Measurements from ENCODE around the gene ZNF584.
"Not testable (repeated sequence)": the region's sequence is repeated elsewhere in the genome, so short reads cannot be mapped to it uniquely, and the experiment has no call there.

ZNF584 gene

DNA sequence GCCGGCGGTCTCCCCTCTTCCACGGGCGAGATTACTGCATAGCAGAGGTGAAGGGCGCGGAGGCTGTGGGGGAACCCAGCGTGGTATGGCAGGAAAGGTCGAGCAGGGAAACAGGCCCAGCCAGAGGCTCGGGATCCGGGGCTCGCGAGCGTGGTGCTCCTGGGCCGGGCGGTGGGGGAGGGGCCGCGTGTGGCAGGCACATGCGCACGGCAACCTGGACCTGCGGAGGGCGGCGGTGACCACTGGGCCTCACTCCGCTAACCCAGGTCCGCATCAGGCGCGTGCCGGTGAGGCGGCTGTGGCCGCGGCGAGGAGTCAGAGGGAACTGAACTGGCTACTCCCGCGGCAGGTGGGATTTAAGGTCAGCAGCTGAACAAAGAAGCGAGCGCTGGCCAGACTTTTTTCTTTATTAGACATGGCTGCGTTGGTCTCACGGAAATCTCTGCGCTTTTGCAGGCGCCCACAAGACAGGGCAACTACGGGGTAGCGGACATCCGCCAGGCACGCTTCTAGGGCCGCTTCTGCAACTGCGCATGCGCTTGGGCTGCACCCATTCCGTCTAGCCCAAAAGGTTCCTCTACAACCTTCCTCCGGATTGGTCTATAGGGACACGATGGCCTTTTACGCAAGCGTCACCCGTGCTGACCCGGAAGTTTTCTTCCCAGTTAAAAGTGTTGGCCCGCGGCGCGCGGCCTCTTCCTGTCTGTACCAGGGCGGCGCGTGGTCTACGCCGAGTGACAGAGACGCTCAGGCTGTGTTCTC, 21.7 kb upstream of the ZNF584 start, which contains the start of gene RPS5:
RPS5 (plus strand) TSS at position 694 of the 762 bp plus-strand sequence. CDS start 869 bp downstream, outside the sequence.
- peak; percentile 99 for DNase-seq

DNA sequence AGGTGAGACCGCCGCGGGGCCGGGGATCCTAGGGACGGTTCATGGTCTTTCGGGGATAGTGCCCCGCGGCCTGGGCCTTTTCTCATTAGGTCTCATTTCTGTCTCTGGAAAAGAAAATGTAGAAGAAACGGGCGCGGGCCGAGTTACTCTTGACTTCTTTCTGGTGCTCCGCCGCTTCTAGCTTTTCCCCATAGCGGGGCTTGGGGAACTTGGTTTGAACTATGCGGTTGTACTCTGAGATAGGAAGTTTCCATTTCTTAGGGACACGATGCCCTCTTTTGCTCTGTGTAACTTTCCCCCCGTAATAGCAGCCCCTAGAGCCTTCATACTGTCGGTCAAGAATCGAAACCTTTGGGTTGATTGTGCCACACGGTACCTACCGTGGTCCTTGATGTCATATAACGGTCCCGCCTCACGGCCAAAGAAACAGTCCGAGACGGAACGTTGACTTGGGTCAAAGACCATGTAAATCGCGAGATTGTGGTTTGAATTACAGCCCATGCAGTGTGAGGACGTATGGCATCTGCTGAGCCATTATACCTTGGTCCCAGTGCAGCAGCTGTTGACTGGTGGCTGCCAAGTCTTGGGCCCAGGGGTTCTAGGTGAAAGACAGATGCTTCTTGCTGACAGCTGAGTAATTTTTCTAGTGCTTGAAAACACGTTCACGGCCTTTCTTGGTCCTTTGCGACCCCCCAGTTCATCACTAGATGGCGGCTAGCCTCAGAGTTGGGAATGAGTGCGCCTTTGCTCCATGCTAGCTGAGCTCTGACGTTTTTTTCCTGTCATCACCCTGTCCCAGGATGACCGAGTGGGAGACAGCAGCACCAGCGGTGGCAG, 20.9 kb upstream of the ZNF584 start:
- peak; percentile 34 for DNase-seq

DNA sequence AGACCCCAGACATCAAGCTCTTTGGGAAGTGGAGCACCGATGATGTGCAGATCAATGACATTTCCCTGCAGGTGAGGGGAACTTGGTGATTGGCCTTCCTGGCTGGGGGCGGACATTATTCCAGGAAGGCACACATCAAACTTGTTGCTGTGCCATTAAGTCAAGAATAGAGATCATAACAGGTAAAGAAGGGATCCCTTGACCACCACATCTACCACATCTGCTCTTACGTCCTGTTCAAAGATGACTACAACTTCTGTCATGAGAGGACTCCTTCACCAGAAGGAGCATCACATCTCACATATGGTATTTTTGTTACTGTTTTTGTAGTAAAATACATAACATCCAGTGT, 20.3 kb upstream of the ZNF584 start:
- no peak for DNase-seq

DNA sequence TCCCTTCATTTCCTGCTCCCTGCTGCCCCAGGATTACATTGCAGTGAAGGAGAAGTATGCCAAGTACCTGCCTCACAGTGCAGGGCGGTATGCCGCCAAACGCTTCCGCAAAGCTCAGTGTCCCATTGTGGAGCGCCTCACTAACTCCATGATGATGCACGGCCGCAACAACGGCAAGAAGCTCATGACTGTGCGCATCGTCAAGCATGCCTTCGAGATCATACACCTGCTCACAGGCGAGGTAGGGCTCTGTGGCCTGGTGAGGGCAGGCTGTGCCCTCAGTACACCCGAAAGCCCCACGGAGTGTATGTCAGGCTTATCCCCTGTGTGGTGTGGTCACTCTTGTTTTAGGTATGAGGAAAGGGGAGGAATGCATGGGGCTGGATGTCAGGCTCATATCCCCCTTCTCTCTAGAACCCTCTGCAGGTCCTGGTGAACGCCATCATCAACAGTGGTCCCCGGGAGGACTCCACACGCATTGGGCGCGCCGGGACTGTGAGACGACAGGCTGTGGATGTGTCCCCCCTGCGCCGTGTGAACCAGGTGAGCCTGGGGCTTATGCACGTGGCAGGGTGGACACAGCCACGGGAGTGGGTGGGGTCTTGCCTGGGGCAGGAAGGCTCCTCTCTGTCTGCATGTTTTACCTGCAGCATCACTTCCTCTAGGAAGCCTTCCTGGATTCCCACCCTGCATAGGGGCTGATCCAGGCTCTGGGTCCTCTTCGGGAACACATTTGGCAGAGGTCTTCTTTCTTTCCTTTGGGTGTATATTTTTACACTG, 15.3 kb upstream of the ZNF584 start:
- DNase-seq: no peak

DNA sequence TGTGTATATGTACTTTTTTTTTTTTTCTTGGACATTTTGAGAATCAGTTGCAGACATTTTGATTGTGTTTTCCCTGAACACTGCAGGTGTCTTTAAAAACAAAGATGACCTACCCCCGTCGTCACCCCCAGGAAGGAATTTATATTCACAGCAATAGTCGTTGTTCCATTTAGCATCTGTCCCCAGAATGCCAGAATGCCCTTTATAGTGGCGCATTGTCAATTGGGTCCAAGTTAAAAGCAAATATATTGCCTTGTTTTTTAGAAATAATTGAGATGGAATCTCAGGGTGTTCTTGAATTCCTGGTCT, 14.8 kb upstream of the ZNF584 start:
- DNase-seq: no peak

DNA sequence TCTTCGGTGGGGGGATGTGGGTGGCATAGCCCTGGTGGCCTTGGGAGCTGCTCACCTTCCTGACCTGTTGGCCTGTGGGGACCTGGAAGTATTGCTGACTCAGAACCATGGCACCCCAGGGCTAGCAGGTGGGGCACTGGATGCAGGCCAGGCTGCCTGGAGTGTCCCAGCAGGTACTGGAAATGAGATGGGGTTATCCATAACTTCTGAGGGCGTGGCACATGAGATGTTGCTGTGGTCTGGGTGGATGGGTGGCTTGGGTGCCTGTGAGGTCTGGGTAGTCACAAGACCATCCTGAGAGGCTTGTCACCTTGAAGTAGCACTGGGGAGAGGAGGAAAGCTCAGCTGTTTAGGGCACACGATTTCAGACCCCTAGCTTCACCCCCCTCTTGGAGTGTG, 13.6 kb upstream of the ZNF584 start:
- DNase-seq: no peak

DNA sequence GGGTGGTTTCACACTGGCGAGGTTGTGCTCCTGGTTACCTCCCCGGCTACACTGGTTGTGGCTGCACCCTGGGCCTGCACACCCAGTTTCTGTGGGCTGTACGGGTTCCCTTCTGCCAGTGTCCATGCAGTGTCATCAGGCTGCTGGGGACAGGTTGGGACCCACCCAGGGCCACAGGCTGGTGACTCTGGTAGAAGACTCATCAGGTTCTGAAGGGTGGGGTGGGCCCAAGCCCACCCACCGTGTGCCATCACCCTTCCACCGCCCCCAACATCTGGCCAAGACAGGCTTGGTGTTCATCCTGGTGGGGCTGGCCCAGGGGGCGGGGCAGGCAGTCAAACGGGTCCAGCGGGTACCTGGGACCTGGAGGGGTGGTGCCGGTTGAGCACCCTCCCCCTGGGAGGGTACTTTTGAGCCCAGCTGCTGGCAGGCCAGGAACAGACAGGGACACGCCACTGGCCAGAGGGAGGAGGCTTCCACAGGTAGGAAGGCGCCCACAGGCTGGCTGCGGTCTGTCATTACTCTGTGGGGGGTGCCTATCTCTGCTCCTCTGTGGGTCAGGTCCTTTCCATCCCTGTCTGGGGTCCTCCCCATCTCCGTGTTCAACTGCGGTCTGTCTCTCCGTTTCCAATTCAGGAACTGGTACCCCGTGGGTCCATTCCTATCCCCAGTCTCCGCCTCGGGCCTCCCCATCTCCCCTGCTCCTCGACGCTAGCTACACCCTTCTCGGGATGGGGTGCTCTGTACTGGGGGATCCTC, 13.1 kb upstream of the ZNF584 start, which contains the start of gene RNF225:
RNF225 (plus strand) TSS at position 437 of the 759 bp plus-strand sequence. CDS start 434 bp downstream, outside the sequence.
- peak; percentile 33 for DNase-seq

DNA sequence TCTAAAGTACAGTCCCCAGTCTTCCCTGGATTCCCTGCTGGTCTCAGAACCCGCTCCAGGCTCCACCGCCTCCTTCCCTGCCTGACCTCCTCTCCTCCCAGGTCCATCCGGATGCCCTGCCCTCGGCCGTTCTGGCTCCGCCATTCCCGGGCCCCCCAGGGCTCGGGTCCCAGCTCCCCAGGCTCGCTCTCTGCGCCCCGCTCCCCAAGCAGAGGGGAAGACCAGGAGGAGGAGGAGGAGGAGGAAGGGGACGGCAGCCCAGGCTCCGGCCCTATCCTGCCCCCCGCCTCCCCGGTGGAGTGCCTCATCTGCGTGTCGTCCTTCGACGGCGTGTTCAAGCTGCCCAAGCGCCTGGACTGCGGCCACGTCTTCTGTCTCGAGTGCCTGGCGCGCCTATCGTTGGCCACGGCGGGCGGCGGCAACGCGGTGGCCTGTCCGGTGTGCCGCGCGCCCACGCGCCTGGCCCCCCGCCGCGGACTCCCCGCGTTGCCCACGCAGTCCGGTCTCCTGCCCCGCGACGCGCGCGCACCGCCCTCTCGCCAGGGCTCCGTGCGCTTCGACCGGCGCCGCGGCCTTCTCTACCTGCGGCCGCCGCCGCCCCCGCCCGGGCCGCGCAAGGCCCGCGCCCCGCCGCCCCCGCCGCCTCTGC, 12.3 kb upstream of the ZNF584 start:
- no peak for DNase-seq

DNA sequence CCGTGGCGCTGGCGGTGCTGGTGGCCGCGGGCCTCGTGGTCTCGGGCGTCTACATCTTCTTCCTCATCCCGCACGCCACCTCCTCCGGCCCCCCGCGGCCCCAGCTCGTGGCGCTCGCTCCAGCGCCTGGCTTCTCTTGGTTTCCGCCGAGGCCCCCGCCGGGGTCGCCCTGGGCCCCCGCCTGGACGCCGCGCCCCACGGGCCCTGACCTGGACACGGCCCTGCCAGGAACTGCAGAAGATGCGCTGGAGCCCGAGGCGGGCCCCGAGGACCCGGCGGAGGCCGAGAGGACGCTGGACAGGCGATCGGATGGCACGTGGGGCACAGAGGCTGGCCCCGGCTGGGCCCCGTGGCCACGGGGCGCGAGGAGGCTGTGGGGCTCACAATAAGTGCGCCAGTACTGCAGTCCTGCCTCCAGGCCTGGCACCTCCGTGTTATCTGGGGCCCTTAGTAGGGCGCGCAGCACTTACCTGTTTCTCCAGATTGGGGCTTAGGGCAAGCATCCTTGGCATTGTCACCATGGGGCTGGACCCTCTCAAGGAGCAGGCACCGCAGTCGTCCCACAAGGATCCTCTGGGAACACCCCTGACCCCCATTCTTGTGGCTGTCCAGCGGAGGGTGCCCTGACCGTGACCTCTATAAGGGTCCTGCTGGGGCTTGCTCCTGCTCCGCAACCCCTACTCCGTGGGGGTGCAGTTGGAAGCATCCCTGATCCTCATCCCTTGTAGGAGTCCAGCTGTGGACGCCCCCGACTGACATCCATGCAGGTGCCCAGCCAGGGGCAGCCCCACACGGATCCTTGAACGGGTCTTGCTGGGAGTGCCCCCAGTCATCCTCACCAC, 11.5 kb upstream of the ZNF584 start:
- no peak for DNase-seq

DNA sequence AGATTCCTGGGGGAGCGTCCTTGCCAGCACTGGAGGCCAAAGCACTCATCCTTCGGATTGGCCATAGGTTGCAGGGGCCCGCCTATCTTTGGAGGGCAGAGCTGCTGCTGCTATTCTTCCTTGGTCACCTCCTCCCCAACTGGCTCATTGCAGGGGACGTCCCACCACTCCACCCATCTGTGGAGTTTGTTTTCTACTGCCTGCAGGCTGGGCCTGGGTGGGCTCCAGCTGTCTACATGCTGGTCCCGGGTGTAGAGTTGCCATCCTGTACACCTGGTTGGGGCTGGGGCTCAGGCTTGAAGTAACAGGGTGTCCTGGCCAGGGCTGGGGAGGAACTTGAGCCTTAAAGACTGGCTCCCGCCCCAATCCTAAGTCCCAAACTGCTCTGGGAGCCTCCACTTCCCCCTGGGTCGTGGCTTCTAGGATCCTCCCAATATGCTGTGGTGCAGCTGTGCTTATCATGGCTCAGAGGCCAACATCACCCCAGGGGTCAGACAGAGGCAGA, 10.9 kb upstream of the ZNF584 start:
- DNase-seq: no peak

DNA sequence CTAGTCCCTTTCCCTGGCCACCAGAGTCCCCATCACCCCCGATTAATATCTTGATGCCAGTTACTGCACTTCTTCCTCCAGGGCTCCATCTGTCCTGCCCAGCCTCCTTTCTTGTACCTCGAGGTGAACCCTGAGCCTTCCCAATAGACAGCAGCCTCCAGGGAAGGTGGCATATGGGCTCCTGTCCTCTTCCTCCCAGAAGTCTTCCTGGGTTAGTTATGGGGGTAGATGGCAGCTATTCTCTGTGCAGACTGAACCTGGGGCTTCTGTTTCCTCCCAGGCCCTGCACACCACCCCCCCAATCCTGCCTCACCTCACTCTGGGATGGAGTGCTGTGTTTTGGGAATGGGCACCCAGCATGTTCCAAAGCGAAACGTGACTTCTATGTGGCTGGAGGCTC, 10.4 kb upstream of the ZNF584 start:
- DNase-seq: no peak

DNA sequence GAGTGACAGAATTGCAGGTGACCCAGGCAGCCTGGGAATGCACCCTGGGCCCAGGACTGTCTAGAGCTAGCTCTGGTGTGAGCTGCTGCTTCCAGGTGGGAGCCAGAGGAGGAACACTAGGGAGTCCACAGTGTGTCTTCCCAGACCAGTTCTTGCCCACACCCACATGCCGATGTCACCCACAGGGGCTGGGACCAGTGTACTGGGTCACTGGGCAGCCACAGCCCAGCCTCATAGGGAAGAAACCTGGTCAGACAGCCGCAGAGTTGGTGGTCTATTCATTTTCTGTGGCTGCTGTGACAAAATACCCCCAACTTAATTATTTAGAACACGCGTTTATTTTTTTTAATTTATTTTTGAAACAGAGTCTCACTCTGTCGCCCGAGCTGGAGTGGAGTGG, 9.9 kb upstream of the ZNF584 start:
- DNase-seq: no peak

DNA sequence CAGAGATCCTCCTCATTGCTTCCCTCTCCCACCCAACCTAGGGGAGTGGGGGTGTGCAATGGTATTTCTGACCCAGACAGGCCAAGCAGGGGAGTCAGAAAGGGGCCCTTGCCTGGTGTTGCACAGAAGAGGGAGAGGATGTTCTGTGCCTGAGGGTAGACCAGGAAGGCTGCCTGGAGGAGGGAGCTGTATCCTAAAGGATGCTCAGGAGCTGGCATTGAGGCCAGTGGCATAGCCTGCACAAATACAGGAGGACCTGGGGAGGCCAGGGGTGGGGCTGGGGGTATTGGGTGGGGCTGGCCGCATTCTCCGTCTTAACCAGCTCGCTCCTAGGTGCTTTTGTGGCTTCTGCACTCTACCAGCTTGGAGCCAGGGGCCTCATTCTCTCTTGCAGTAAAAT, 8.5 kb upstream of the ZNF584 start:
- DNase-seq: no peak

DNA sequence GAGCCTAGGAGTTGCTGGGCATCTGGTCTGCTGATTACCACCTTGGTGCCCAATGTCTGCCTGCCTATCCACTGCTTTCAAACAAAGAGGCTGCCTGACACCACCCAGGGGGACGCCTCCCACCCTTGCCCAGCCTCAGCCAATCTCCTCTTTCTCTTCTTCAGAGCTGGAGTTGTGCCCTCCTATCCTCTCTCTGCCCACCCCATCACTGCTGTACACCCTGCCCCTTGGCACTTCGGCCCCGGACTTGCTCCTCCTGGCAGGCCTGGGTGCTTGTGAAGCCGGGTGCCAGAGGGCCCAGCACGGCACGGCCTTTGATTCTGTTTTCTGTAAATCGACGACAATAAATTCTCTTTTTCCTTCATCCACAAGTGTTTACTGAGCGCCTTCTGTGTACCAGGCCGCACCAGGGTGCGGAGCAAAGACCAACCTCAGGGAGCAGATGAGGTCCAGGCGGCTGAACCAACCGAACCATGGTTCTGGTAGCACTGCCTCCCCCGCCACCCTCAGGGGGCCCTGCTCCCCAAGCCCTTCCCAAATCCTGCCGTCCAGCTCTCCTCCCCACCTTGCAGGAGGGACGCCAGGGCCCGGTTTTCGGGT, 8.0 kb upstream of the ZNF584 start:
- DNase-seq: peak; percentile 27

DNA sequence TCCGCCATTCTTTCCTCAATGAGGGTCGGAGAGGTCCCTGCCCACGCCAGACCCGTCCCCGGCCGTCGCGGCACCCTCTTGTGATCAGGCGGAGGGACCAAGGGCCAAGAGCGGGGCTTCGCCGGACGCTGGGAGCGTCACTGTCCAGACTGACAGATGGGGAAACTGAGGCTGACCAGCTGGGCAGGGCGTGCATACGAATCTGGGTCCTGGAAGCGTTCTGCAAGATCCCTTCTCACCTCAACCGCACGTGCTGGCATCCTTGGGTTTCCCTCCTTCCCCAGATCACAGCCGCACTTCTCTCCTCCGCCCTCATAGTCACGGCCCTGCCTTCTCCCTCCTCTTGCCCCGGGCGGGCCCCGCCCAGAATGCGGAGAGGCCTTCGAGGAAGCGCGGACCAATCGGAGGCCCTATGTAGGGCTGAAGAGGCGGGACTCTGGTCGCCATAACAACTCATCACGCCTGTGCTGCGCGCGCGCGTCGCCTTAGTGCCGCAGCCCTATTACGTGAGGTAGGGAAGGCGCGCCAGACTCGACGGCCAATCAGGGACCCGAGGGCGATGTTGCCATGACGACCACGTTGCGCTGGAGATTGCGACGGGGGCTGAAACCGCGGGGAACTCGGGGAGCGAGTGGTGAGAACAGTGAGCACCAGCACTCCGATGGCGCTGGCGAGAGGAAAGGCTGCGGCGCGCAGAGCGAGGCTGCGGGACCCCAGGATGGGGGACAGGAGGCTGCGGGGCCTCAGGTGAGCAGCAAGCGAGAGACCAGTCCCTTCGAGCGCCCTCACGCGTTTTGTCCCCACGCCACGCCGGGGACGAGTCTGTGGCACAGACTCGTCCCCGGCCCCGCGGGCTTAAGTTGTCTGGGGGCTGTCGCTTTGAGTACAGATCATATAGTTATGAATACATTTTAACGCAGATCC, 7.3 kb upstream of the ZNF584 start:
- DNase-seq: peak; percentile 100

DNA sequence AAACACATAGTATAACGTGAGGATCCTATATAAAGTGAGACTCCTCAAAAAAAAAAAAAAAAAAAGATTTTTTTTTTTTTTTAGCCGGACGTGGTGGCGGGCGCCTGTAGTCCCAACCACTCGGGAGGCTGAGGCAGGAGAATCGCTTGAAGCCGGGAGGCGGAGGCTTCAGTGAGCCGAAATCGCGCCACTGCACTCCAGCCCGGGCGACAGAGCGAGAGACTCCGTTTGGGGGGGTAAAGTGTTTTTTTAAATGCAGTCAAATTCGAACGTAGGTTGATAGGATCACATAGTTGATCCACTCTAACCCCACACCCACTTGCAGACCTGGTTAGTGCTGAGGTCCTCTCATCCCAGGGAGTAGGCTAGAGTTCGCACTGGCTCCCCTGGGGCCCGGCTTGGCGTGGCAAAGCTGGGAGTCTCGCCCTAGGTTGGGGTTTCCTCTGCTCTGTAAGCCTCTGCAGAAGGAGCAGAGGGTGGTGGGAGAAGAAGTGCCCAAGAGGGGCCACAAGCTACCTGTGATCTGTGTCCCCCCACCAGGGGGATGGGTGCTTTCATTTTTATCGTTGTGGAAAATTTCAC, 6.5 kb upstream of the ZNF584 start:
- no peak for DNase-seq

DNA sequence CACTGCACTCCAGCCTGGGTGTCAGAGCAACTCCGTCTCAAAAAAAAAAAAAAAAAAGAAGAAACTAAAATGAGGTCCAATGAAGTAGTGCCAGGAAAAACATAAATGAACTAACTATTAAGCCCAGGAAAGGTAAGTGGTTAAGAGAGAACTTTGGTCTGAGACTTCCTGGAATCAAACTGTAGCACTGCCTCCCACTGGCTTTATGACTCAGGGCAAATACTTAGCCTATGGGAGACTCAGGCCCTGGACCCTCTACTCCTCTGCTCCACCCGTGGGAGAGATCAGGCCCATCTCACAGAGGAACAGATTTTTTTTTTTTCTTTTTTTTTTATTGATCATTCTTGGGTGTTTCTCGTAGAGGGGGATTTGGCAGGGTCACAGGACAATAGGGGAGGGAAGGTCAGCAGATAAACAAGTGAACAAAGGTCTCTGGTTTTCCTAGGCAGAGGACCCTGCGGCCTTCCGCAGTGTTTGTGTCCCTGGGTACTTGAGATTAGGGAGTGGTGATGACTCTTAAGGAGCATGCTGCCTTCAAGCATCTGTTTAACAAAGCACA, 4.5 kb upstream of the ZNF584 start:
- not testable (repeated sequence) for DNase-seq

DNA sequence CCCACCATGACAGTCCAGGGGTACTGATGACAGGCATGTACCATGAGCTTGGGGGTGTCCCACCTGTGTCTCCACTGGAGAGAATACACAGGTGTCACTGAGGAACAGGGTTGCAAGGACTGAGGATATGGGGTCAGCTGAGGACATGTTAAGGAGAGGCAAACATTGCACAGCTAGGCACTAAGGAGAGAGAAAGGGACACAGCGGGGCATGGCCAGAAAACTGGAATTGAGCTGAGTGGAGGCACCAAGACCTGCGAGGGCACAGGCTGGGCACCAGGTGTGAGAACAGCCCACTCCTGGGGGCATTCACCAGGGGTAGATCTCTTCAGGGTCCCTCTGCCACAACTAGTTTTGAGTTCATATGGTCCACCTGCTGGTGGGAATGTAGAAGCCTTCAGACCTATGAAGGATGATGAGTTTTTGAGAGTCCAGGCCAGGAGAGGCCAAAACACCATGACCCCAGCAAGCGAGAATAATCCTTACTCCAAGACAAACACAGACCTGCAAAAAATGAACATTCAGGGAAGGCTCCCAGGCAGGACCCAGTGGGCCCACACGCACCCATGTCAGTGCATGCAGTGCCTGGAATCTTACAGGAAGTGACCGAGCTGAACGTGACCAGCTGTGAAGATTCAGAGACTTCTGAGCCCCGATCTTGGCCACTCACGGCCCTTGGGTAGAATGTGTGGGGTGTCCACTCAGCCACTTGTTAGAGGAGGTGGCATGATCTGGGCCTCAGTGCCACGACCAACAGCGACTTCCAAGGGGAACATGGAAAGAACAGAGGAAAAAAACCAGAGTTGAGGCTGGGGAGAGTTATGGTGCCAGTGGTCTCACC, 1.4 kb upstream of the ZNF584 start:
- no peak for DNase-seq
